Naive thymus-derived CD4-positive, alpha-beta T cell (primary cell): Measurements from ENCODE around the gene LIMS1. TPM values are rescaled to one million over a fixed set of nuclear protein-coding genes. Genes with fewer than 3 reads are reported as not detected.

Source experiments
- ATAC-seq: fragments of 150-1000 bp; cut with Tn5 transposase; 2 replicates; pipeline ENCODE4 v1.10.0; 2021; ENCODE audit warnings: mild to moderate bottlenecking, moderate library complexity
- CTCF ChIA-PET: fragments of 350-600 bp; sonication (Branson Sonifier 250); formaldehyde crosslinking; loops from one replicate; lab custom pipeline; 2021; ENCODE audit warnings: antibody characterized with exemption; lab: Charles Lee
- POLR2A ChIA-PET: fragments of 350-600 bp; sonication (Branson Sonifier 250); formaldehyde crosslinking; loops from one replicate; lab custom pipeline; 2021; ENCODE audit warnings: antibody characterized with exemption, inconsistent platforms; lab: Charles Lee
- DNase-seq, 9 donors: peaks; one replicate each; pipeline versions ENCODE4 v3.0.0 to v3.0.0-alpha.2; 2020 to 2022; ENCODE audit warnings: mixed read lengths in 1 of 9
- H3K27ac ChIP-seq: one replicate; pipeline ENCODE4 v1.7.0; 2013; ENCODE audit warnings: mild to moderate bottlenecking, low read depth, low read length, moderate library complexity
- H3K27me3 ChIP-seq, 2 donors: one replicate each; pipeline ENCODE4 v1.7.0; 2013; ENCODE audit warnings: low read length in 2 of 2, mild to moderate bottlenecking in 2 of 2, moderate library complexity in 2 of 2; ENCODE audit not compliant: control insufficient read depth in 2 of 2, insufficient read depth in 2 of 2
- H3K36me3 ChIP-seq, 3 experiments: 1 replicate in 2 of 3; 2 replicates in 1 of 3; pipeline ENCODE4 v1.7.0; 2013; ENCODE audit warnings: low read length in 3 of 3, mild to moderate bottlenecking in 3 of 3, moderate library complexity in 1 of 3; ENCODE audit not compliant: insufficient read depth in 3 of 3, control insufficient read depth in 2 of 3
- H3K4me1 ChIP-seq, 2 donors: one replicate each; pipeline ENCODE4 v1.7.0; 2013; ENCODE audit warnings: low read length in 2 of 2, mild to moderate bottlenecking in 2 of 2, moderate library complexity in 1 of 2; ENCODE audit not compliant: control insufficient read depth in 2 of 2, insufficient read depth in 2 of 2
- H3K4me3 ChIP-seq: 2 replicates; pipeline ENCODE4 v1.7.0; 2013; ENCODE audit warnings: mild to moderate bottlenecking, low read length
- H3K9me3 ChIP-seq, 3 experiments: 1 replicate in 2 of 3; 2 replicates in 1 of 3; pipeline ENCODE4 v1.7.0; 2013; ENCODE audit warnings: low read length in 3 of 3; ENCODE audit not compliant: control insufficient read depth in 2 of 3
- H3K27ac Mint-ChIP-seq, 9 donors: one replicate each; pipeline ENCODE4 v1.8.0; 2020 to 2022; ENCODE audit warnings: mixed read lengths in 9 of 9, mild to moderate bottlenecking in 8 of 9, moderate library complexity in 5 of 9, inconsistent platforms in 2 of 9
- H3K27me3 Mint-ChIP-seq, 5 donors: one replicate each; pipeline ENCODE4 v1.8.0; 2021 to 2022; ENCODE audit warnings: mixed read lengths in 5 of 5, mild to moderate bottlenecking in 1 of 5
- H3K36me3 Mint-ChIP-seq, 5 donors: one replicate each; pipeline ENCODE4 v1.8.0; 2020 to 2022; ENCODE audit warnings: mixed read lengths in 5 of 5, mild to moderate bottlenecking in 3 of 5, inconsistent platforms in 1 of 5
- H3K4me1 Mint-ChIP-seq, 7 donors: one replicate each; pipeline ENCODE4 v1.8.0; 2020 to 2022; ENCODE audit warnings: mixed read lengths in 7 of 7, mild to moderate bottlenecking in 3 of 7, inconsistent platforms in 1 of 7
- H3K4me3 Mint-ChIP-seq, 10 donors: one replicate each; pipeline ENCODE4 v1.8.0; 2020 to 2022; ENCODE audit warnings: mild to moderate bottlenecking in 10 of 10, mixed read lengths in 10 of 10, moderate library complexity in 6 of 10, inconsistent platforms in 2 of 10
- H3K9me3 Mint-ChIP-seq, 11 donors: one replicate each; pipeline ENCODE4 v1.8.0; 2020 to 2022; ENCODE audit warnings: mixed read lengths in 11 of 11, mild to moderate bottlenecking in 4 of 11, inconsistent platforms in 1 of 11, moderate library complexity in 1 of 11
- intact Hi-C, 2 donors: fragments of 100-400 bp; cut with micrococcal nuclease; formaldehyde crosslinking; loops; one replicate each; pipeline ENCODE4 v1.15.1; 2023
- polyA plus RNA-seq, 2 donors: library from polyadenylated mRNA; unstranded; fragments of 300-500 nt; fragmentation: Illumina TruSeq; gene quantifications; one replicate each; pipeline ENCODE4 v1.2.3, GENCODE V29; 2021
- total RNA-seq, 6 experiments: library from RNA in 5 of 6; stranded (reverse) in 5 of 6; gene quantifications; 1 replicate in 5 of 6; 2 replicates in 1 of 6; pipeline ENCODE4 v1.2.3 and lab custom pipeline; 2021 to 2026

LIMS1 gene
- total and polyA plus RNA-seq, 7 experiments from 2014 or later, result 25.3 to 75.3 (median 53.5) TPM

DNA sequence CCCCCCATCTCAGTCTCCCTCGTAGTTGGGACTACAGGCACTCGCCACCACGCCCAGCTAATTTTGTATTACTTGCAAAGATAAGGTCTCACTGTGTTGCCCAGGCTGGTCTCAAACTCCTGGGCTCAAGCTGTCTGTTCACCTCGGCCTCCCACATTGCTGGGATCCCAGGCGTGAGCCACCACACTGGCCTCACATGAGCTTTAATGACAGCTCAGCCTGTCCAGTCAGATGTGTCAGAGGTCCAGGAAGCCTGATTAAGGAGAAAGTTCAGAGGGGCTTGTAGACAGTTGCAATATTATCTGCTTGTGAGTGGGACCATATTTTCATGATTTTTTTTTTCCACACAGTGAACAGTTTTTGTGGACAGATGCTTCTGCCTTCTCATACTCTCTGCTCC is 82.0 kb downstream of the LIMS1 start:
- Histone ChIP-seq H3K27ac (no peak overlapping the region), H3K27me3 (no peaks in the 10 kb centered on the region), H3K4me3 (no peak overlapping the region), H3K4me1 (peaks cover 38 to 80% of the 10 kb centered on the region in 2 donors), H3K9me3 (no peaks in the 10 kb centered on the region), H3K36me3 (no peaks in the 10 kb centered on the region)
- ChIA-PET POLR2A (interaction anchor here (1.7 to 3.7 kb wide), 5 partner anchors 9 to 103 kb away, joined by 4 to 13 read pairs (median 6); partner anchors contain the start of gene RANBP2), CTCF (interaction anchor here (0.7 to 10.2 kb wide), 4 partner anchors 11 to 159 kb away, joined by 3 to 136 read pairs (median 8); no protein-coding TSS in a partner anchor)
- Mint-ChIP-seq H3K36me3 (peaks cover 0 to 6% (median 0%) of the 10 kb centered on the region in 5 donors), H3K4me3 (peak overlapping the region in 2 of 10 donors; percentile 44 to 65), H3K27me3 (no peaks in the 10 kb centered on the region), H3K27ac (peak overlapping the region; percentile 20 to 97 (median 80)), H3K4me1 (peaks cover 59 to 92% (median 85%) of the 10 kb centered on the region in 7 donors), H3K9me3 (no peaks in the 10 kb centered on the region)
- intact Hi-C loops, result no loop called here
- DNase-seq (no peak), ATAC-seq (no peak)

- intact Hi-C loops, result no loop called here
- Mint-ChIP-seq H3K4me3 (no peak overlapping the region), H3K36me3 (peaks cover 0 to 6% (median 0%) of the 10 kb centered on the region in 5 donors), H3K27ac (peak overlapping the region in 8 of 9 donors; percentile 9 to 97 (median 76)), H3K9me3 (no peaks in the 10 kb centered on the region), H3K27me3 (no peaks in the 10 kb centered on the region), H3K4me1 (peaks cover 62 to 97% (median 88%) of the 10 kb centered on the region in 7 donors)
- CTCF ChIA-PET, result interaction anchor here (1.0 to 10.2 kb wide), 4 partner anchors 10 to 19 kb away, joined by 3 to 136 read pairs (median 7); no protein-coding TSS in a partner anchor
- ATAC-seq, result no peak
- no peaks in the 10 kb centered on the region for H3K9me3 ChIP-seq
- H3K4me3 ChIP-seq, result no peak overlapping the region
- no peaks in the 10 kb centered on the region for H3K27me3 ChIP-seq
- no peaks in the 10 kb centered on the region for H3K36me3 ChIP-seq
- no peak for DNase-seq
- no peak overlapping the region for H3K27ac ChIP-seq
- H3K4me1 ChIP-seq, result peaks cover 43 to 85% of the 10 kb centered on the region in 2 donors
- POLR2A ChIA-PET, result interaction anchor here (0.7 to 3.7 kb wide), 9 partner anchors 8 to 415 kb away, joined by 3 to 13 read pairs (median 4); partner anchors contain the start of gene RANBP2
Measured at GRCh38 chr2:108616751-108617161, 82.5 kb downstream of the LIMS1 start.

DNA sequence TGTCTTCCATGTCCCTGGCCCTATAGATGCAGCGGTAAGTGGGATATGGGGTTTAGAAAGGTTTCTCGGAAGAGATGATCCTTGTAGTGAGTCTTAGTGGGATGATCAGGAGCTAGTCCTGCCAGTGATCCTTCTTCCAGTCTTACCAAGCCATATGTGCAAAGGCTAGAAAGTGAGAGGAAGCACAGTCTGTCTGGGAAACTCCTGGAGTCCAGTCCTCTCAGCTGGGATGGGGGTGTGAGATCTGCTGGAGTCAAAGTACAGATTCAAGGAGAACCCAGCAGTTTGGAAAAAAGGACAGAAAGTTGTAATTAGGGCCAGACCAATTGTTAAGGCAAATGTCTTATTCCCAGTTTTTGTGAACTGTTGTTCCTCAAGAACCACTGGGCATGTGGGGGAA is 83.3 kb downstream of the LIMS1 start:
- peak overlapping the region in 9 of 10 donors; percentile 14 to 96 (median 38) for H3K4me3 Mint-ChIP-seq
- peaks cover 59 to 97% (median 92%) of the 10 kb centered on the region in 7 donors for H3K4me1 Mint-ChIP-seq
- H3K36me3 Mint-ChIP-seq, result peaks cover 0 to 6% (median 0%) of the 10 kb centered on the region in 5 donors

DNA sequence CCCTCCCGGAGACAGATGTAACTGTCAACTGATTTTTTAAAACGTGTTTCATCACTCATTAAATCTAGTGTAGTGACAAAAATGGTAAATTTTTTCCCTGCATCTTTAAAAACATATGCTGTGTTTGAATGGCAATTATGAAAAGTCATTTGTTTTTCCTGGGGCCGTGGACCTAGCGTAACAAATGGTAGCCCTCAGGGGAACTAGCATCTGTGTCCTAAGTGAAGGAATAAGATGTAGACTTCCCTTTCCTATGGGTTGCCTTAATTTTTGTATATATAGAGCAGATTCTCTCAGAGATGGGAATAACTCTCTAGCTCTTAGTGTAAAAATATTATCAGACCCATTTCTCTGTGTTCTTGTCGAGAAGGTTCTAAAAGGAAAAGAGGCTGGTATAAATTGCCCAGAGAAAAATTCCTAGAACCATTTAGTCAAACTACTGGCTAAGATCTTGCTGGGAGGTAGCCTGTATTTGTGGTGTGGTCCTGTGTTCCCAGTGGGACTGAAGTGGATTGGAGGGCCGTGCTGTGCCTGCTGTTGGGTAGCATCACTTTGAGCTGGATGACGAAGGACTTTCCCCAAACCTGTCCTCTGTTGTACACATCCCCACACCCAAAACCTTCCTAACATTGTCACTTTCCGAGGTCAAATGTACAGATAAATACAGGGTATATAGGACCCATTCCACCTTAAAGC is 85.8 kb downstream of the LIMS1 start:
- peaks cover 44 to 65% of the 10 kb centered on the region in 2 donors for H3K4me1 ChIP-seq
- ATAC-seq (no peak), DNase-seq (no peak)
- intact Hi-C loops, result loop anchor here (1.0 to 5.0 kb wide), 7 partner anchors 7 to 412 kb away; partner anchors contain the start of genes CCDC138 (in 2 of the 2), GCC2 (in 1 of the 2) and RANBP2 (in 1 of the 2)
- no peaks in the 10 kb centered on the region for H3K9me3 Mint-ChIP-seq
- no peaks in the 10 kb centered on the region for H3K9me3 ChIP-seq
- no peak overlapping the region for H3K4me3 ChIP-seq
- H3K4me1 Mint-ChIP-seq, result peaks cover 43 to 93% (median 84%) of the 10 kb centered on the region in 7 donors
- POLR2A ChIA-PET, result interaction anchor here (0.7 to 1.9 kb wide), 6 partner anchors 8 to 24 kb away, joined by 4 to 13 read pairs (median 6); no protein-coding TSS in a partner anchor
- no peaks in the 10 kb centered on the region for H3K36me3 ChIP-seq
- peak overlapping the region; percentile 91 to 97 (median 94) for H3K27ac Mint-ChIP-seq
- H3K27me3 Mint-ChIP-seq, result no peaks in the 10 kb centered on the region
- H3K36me3 Mint-ChIP-seq, result peaks cover 0 to 10% (median 0%) of the 10 kb centered on the region in 5 donors
- H3K4me3 Mint-ChIP-seq, result peak overlapping the region; percentile 63 to 96 (median 90)
- CTCF ChIA-PET, result interaction anchor here (1.2 to 2.7 kb wide), 4 partner anchors 9 to 16 kb away, joined by 3 to 15 read pairs (median 6); no protein-coding TSS in a partner anchor
- no peaks in the 10 kb centered on the region for H3K27me3 ChIP-seq
- H3K27ac ChIP-seq, result peak overlapping the region; percentile 74

More for the DNA sequence above, 83.3 kb downstream of the LIMS1 start:
- POLR2A ChIA-PET, result interaction anchor here (0.9 to 3.7 kb wide), 6 partner anchors 9 to 414 kb away, joined by 3 to 13 read pairs (median 4); partner anchors contain the start of gene RANBP2
- H3K27ac Mint-ChIP-seq, result peak overlapping the region; percentile 91 to 97 (median 94)
- no peaks in the 10 kb centered on the region for H3K36me3 ChIP-seq
- H3K27ac ChIP-seq, result peak overlapping the region; percentile 71
- peaks cover 42 to 88% of the 10 kb centered on the region in 2 donors for H3K4me1 ChIP-seq
- no peaks in the 10 kb centered on the region for H3K9me3 Mint-ChIP-seq
- CTCF ChIA-PET, result interaction anchor here (1.0 to 10.2 kb wide), 3 partner anchors 11 to 18 kb away, joined by 3 to 136 read pairs (median 4); no protein-coding TSS in a partner anchor
- intact Hi-C loops, result no loop called here
- H3K27me3 Mint-ChIP-seq, result no peaks in the 10 kb centered on the region
- no peak overlapping the region for H3K4me3 ChIP-seq
- H3K27me3 ChIP-seq, result no peaks in the 10 kb centered on the region
- ATAC-seq (no peak), DNase-seq (no peak)
- H3K9me3 ChIP-seq, result no peaks in the 10 kb centered on the region

GRCh38 chr2:108620656-108621055 is 86.4 kb downstream of the LIMS1 start:
- peak overlapping the region; percentile 59 for H3K4me3 ChIP-seq
- H3K36me3 ChIP-seq, result no peaks in the 10 kb centered on the region
- peaks cover 39 to 64% of the 10 kb centered on the region in 2 donors for H3K4me1 ChIP-seq
- peak overlapping the region; percentile 74 for H3K27ac ChIP-seq
- intact Hi-C loops, result loop anchor here (1.0 to 5.0 kb wide), 9 partner anchors 8 to 412 kb away; partner anchors contain the start of genes CCDC138 (in 2 of the 2), GCC2 (in 1 of the 2) and RANBP2 (in 1 of the 2)
- Mint-ChIP-seq H3K4me1 (peaks cover 44 to 93% (median 84%) of the 10 kb centered on the region in 7 donors), H3K27me3 (no peaks in the 10 kb centered on the region), H3K27ac (peak overlapping the region; percentile 91 to 97 (median 94)), H3K9me3 (no peaks in the 10 kb centered on the region), H3K36me3 (peaks cover 0 to 8% (median 0%) of the 10 kb centered on the region in 5 donors), H3K4me3 (peak overlapping the region; percentile 87 to 96 (median 91))
- ATAC-seq (no peak), DNase-seq (no peak)
- H3K9me3 ChIP-seq, result no peaks in the 10 kb centered on the region
- ChIA-PET POLR2A (interaction anchor here (0.7 to 1.9 kb wide), 7 partner anchors 9 to 156 kb away, joined by 3 to 13 read pairs (median 6); partner anchors contain the start of gene LIMS1), CTCF (interaction anchor here (1.2 to 2.7 kb wide), 5 partner anchors 10 to 16 kb away, joined by 3 to 15 read pairs (median 6); no protein-coding TSS in a partner anchor)
- H3K27me3 ChIP-seq, result no peaks in the 10 kb centered on the region
